Prostate gland (tissue), 2 donors: ENCODE results near the gene PCDHGA7. TPM values are rescaled to one million over a fixed set of nuclear protein-coding genes. Genes with fewer than 3 reads are reported as not detected.
A peak's percentile ranks its signal among the peaks of the same experiment; 100 is the strongest.
"Not testable (repeated sequence)": the region's sequence is repeated elsewhere in the genome, so short reads cannot be mapped to it uniquely, and the experiment has no call there.

ENCODE experiments used
- DNase-seq: peaks from one replicate; pipeline ENCODE4 v3.0.0-alpha.2; 2019; ENCODE audit warnings: low spot score
- H3K27ac ChIP-seq, 2 donors: fragments of 200-600 bp; sonication (generic); 2 replicates each; pipeline ENCODE4 v1.5.1; 2017 to 2019
- H3K27me3 ChIP-seq: fragments of 200-600 bp; sonication (generic); replicated peaks from 2 replicates; pipeline ENCODE4 v1.5.1; 2019; ENCODE audit not compliant: insufficient read depth
- H3K36me3 ChIP-seq, 2 donors: fragments of 200-600 bp; sonication (generic); 1 replicate in 1 of 2; 2 replicates in 1 of 2; pipeline versions ENCODE4 v1.5.1 to v1.8.1; 2017 to 2019
- H3K4me1 ChIP-seq: fragments of 200-600 bp; sonication (generic); replicated peaks from 2 replicates; pipeline ENCODE4 v1.5.1; 2019
- H3K4me3 ChIP-seq, 2 donors: fragments of 200-600 bp; sonication (generic); 2 replicates each; pipeline ENCODE4 v1.5.1; 2017 to 2019
- H3K9me3 ChIP-seq: fragments of 200-600 bp; sonication (generic); 2 replicates; pipeline ENCODE4 v1.5.1; 2017
- CTCF ChIP-seq, 4 experiments: fragments of 200-600 bp in 2 of 4; fragments of 450-650 bp in 2 of 4; sonication (generic) in 2 of 4; IDR thresholded peaks; 1 replicate in 3 of 4; 2 replicates in 1 of 4; pipeline ENCODE4 v1.5.1; 2016 to 2019; ENCODE audit warnings: antibody characterized with exemption in 4 of 4, mild to moderate bottlenecking in 2 of 4, moderate library complexity in 2 of 4
- POLR2A ChIP-seq: fragments of 450-650 bp; IDR thresholded peaks from one replicate; pipeline ENCODE4 v1.6.1; 2016; ENCODE audit warnings: antibody characterized with exemption, mild to moderate bottlenecking
- POLR2AphosphoS5 ChIP-seq: sonication (generic); formaldehyde crosslinking; IDR thresholded peaks from one replicate; pipeline ENCODE4 v1.6.1; 2017; ENCODE audit warnings: antibody characterized with exemption
- WGBS: methylation state at CpG from one replicate; pipeline ENCODE4 v1.1.5; 2018; 5-methylcytosine and 5-hydroxymethylcytosine counted together
- intact Hi-C: fragments of 100-400 bp; cut with DNase I; formaldehyde crosslinking; loops from one replicate; pipeline ENCODE4 v1.14.2; 2022
- total RNA-seq, 2 donors: library from RNA; depleted of rRNA; stranded (reverse); fragments of >200 nt; gene quantifications; one replicate each; pipeline ENCODE4 v1.1.0, GENCODE V29; 2016

PCDHGA7 gene
- total RNA-seq, result 1 to 10 TPM; 4.1 to 8.2 TPM

- TF ChIP-seq POLR2AphosphoS5 (no peak), CTCF (IDR thresholded peaks at IDR 0.05) (peak in 1 of 4 experiments; percentile 8)
- H3K4me1 ChIP-seq, result no peaks in the 10 kb centered on the region
- no peaks in the 10 kb centered on the region for H3K9me3 ChIP-seq
- H3K36me3 ChIP-seq, result no peaks in the 10 kb centered on the region
- no peaks in the 10 kb centered on the region for H3K27me3 ChIP-seq
- no peak within 1 kb of the TSS for H3K27ac ChIP-seq
- 15% methylated on average over 37 of the region's 37 CpGs for WGBS
- DNase-seq, result no peak
- intact Hi-C loops, result no loop called here
- H3K4me3 ChIP-seq, result peak within 1 kb of the TSS; percentile 11 to 17
These were observed at the start of gene PCDHGA7 for GRCh38 chr5:141382469-141383294. PCDHGA7 (plus strand) TSS chr5:141382742; CDS start chr5:141382900, 158 bp downstream.

DNA sequence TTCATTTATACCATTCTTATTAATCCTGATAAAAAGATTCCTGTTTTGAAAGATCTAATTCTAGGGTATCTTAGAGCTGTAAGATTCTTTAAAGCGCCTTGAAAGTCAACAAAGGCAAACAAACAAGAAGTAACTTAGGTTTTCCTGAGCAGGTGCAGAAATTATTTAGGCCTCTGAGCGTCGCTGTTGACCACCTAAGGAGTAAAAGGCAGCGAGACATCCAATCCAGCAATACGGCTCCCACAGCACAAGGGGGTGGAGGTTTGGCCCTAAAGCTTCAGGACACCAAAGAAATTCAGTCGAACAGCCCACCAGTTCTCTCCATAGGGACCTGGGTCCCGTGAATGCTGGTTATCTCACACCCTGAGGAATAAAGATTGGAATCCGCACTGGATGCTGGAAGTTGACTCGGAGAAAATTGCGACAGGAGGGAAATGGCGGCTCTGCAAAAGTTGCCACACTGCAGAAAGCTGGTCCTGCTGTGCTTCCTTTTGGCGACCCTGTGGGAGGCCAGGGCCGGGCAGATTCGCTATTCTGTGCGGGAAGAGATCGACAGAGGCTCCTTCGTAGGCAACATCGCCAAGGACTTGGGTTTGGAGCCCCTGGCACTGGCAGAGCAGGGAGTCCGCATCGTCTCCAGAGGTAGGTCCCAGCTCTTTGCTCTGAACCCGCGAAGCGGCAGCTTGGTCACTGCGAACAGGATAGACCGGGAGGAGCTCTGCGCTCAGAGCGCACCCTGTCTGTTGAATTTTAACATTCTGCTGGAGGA is 43.8 kb upstream of the PCDHGA7 start, which contains the start of gene PCDHGA2:
PCDHGA2 (plus strand) TSS at position 223 of the 769 bp plus-strand sequence.
- intact Hi-C loops, result no loop called here
- H3K4me1 ChIP-seq, result no peaks in the 10 kb centered on the region
- no peaks in the 10 kb centered on the region for H3K36me3 ChIP-seq
- peaks cover 6% of the 10 kb centered on the region for H3K27me3 ChIP-seq
- no peak within 1 kb of the TSS for H3K27ac ChIP-seq
- WGBS, result 10% methylated on average over 26 of the region's 27 CpGs
- TF ChIP-seq POLR2AphosphoS5, result no peak
- TF ChIP-seq CTCF (IDR thresholded peaks at IDR 0.05), result peak in 2 of 4 experiments; percentile 5 to 28
- no peak within 1 kb of the TSS for H3K4me3 ChIP-seq
- DNase-seq, result no peak
- no peaks in the 10 kb centered on the region for H3K9me3 ChIP-seq

DNA sequence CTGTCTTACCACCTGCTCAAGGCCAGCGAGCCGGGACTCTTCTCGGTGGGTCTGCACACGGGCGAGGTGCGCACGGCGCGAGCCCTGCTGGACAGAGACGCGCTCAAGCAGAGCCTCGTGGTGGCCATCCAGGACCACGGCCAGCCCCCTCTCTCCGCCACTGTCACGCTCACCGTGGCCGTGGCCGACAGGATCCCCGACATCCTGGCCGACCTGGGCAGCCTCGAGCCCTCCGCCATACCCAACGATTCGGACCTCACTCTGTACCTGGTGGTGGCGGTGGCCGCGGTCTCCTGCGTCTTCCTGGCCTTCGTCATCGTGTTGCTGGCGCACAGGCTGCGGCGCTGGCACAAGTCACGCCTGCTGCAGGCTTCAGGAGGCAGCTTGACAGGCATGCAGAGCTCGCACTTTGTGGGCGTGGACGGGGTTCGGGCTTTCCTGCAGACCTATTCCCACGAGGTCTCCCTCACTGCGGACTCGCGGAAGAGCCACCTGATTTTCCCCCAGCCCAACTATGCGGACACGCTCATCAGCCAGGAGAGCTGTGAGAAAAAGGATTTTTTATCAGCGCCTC is 41.7 kb upstream of the PCDHGA7 start:
- H3K4me1 ChIP-seq, H3K36me3 ChIP-seq, DNase-seq, H3K27me3 ChIP-seq, intact Hi-C loops, H3K9me3 ChIP-seq, H3K27ac ChIP-seq, H3K4me3 ChIP-seq: not testable (repeated sequence)
- 48% methylated on average over 35 of the region's 45 CpGs for WGBS

GRCh38 chr5:141342773-141343172 is 39.8 kb upstream of the PCDHGA7 start:
- Histone ChIP-seq H3K4me3 (no peak overlapping the region), H3K36me3 (no peaks in the 10 kb centered on the region), H3K4me1 (no peaks in the 10 kb centered on the region), H3K27me3 (no peaks in the 10 kb centered on the region), H3K9me3 (no peaks in the 10 kb centered on the region), H3K27ac (no peak overlapping the region)
- intact Hi-C loops, result no loop called here
- TF ChIP-seq POLR2AphosphoS5 (no peak), CTCF (IDR thresholded peaks at IDR 0.05) (no peak), POLR2A (no peak)
- 5% methylated on average over 1 of the region's 1 CpG for WGBS
- no peak for DNase-seq

- intact Hi-C loops, result no loop called here
- Histone ChIP-seq H3K27me3 (no peaks in the 10 kb centered on the region), H3K36me3 (no peaks in the 10 kb centered on the region), H3K4me3 (no peak within 1 kb of the TSS), H3K9me3 (no peaks in the 10 kb centered on the region), H3K27ac (no peak within 1 kb of the TSS), H3K4me1 (no peaks in the 10 kb centered on the region)
- WGBS, result 24% methylated on average over 9 of the region's 9 CpGs
- TF ChIP-seq POLR2AphosphoS5, result no peak
- no peak for TF ChIP-seq POLR2A
- TF ChIP-seq CTCF (IDR thresholded peaks at IDR 0.05), result no peak
- no peak for DNase-seq
These were observed 39.1 kb upstream of the PCDHGA7 start, which contains the start of gene PCDHGA3 for GRCh38 chr5:141343242-141343952. PCDHGA3 (plus strand) TSS chr5:141343829; CDS start chr5:141344034, 205 bp downstream.
